Naive thymus-derived CD8-positive, alpha-beta T cell (primary cell): ENCODE results near the gene DSCAM. TPM values are rescaled to one million over a fixed set of nuclear protein-coding genes. Genes with fewer than 3 reads are reported as not detected.

Experiments used
- ATAC-seq, 2 donors: fragments of 150-1000 bp; cut with Tn5 transposase in 1 of 2; sonication (Bioruptor Pico), chemical (Tn5 transposase) in 1 of 2; 1 replicate in 1 of 2; 2 replicates in 1 of 2; pipeline ENCODE4 v1.10.0; 2021; ENCODE audit warnings: mild to moderate bottlenecking in 2 of 2, moderate library complexity in 2 of 2
- POLR2A ChIA-PET: fragments of 350-600 bp; sonication (Branson Sonifier 250); formaldehyde crosslinking; loops from one replicate; lab custom pipeline; 2021; ENCODE audit warnings: antibody characterized with exemption; lab: Charles Lee
- DNase-seq, 10 donors: peaks; one replicate each; pipeline versions ENCODE4 v3.0.0 to v3.0.0-alpha.2; 2020 to 2022
- H3K27ac Mint-ChIP-seq, 10 donors: one replicate each; pipeline ENCODE4 v1.8.0; 2020 to 2022; ENCODE audit warnings: mild to moderate bottlenecking in 10 of 10, mixed read lengths in 10 of 10, moderate library complexity in 4 of 10, inconsistent platforms in 1 of 10
- H3K27me3 Mint-ChIP-seq, 5 donors: one replicate each; pipeline ENCODE4 v1.8.0; 2021 to 2022; ENCODE audit warnings: mixed read lengths in 5 of 5
- H3K36me3 Mint-ChIP-seq, 3 donors: one replicate each; pipeline ENCODE4 v1.8.0; 2020 to 2022; ENCODE audit warnings: mixed read lengths in 3 of 3, mild to moderate bottlenecking in 2 of 3, inconsistent platforms in 1 of 3
- H3K4me1 Mint-ChIP-seq, 4 donors: one replicate each; pipeline ENCODE4 v1.8.0; 2021 to 2022; ENCODE audit warnings: mixed read lengths in 4 of 4
- H3K4me3 Mint-ChIP-seq, 10 donors: one replicate each; pipeline ENCODE4 v1.8.0; 2020 to 2022; ENCODE audit warnings: mild to moderate bottlenecking in 10 of 10, mixed read lengths in 10 of 10, moderate library complexity in 6 of 10, inconsistent platforms in 1 of 10
- H3K9me3 Mint-ChIP-seq, 9 donors: one replicate each; pipeline ENCODE4 v1.8.0; 2020 to 2022; ENCODE audit warnings: mixed read lengths in 9 of 9, mild to moderate bottlenecking in 3 of 9, inconsistent platforms in 1 of 9, moderate library complexity in 1 of 9
- polyA plus RNA-seq, 3 donors: library from polyadenylated mRNA; unstranded; fragments of 300-500 nt; fragmentation: Illumina TruSeq; gene quantifications; one replicate each; pipeline ENCODE4 v1.2.3, GENCODE V29; 2021
- total RNA-seq, 8 experiments: library from RNA in 2 of 8; stranded (reverse) in 2 of 8; gene quantifications; one replicate each; pipeline ENCODE4 v1.2.3 and lab custom pipeline; 2021 to 2026

Gene DSCAM
- total and polyA plus RNA-seq, 5 experiments from 2014 or later = not detected

DNA sequence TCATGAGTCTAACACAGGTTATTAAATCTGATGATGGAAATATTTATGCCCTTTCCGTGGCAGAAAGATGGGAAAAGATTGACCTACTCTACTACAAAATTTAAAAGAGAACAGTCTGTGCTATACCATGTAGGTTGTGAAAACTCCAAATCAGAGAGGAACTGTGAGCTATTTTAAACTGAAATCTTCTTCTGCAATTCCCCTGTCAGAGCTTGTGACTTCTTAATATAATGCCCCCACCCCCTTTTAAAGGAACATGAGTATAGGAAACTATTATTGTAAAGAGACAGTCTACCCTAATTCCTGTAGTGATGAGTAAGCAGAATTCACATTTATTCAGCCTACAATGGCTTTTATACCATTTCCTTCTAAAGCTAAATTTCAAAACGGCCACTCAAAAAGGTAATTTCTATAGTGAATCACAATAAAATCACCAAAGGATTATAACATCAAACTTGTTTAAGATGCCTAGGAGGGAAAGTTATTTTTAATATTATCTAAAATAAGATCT, 11.7 kb downstream of the DSCAM start:
- Mint-ChIP-seq H3K4me3 (no peak overlapping the region), H3K36me3 (no peaks in the 10 kb centered on the region), H3K27ac (no peak overlapping the region), H3K4me1 (no peaks in the 10 kb centered on the region), H3K27me3 (peaks cover 8 to 27% (median 19%) of the 10 kb centered on the region in 5 donors), H3K9me3 (peaks cover 0 to 4% (median 0%) of the 10 kb centered on the region in 9 donors)
- POLR2A ChIA-PET = no interaction called here
- no peak for ATAC-seq
- DNase-seq = no peak

DNA sequence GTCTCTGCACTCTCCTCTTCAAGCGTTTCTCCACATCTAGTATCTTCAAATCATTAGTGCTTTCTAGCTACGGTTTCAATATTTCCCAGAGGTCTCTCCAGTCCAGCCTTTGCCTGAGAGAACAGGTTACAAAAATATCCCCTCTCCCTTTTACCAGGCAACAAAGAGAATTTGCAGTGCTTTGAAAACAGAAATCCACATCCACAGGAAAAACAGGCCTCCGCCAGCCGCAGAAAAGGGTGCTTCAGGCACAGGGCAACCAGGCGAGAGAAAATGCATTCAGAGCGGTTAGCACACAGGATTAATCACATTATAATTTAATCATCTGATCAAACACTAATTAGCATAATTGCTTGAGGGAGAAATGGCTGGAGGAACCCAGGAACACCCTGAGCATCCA, 13.8 kb downstream of the DSCAM start:
- POLR2A ChIA-PET = no interaction called here
- H3K9me3 Mint-ChIP-seq = peaks cover 0 to 5% (median 0%) of the 10 kb centered on the region in 9 donors

DNA sequence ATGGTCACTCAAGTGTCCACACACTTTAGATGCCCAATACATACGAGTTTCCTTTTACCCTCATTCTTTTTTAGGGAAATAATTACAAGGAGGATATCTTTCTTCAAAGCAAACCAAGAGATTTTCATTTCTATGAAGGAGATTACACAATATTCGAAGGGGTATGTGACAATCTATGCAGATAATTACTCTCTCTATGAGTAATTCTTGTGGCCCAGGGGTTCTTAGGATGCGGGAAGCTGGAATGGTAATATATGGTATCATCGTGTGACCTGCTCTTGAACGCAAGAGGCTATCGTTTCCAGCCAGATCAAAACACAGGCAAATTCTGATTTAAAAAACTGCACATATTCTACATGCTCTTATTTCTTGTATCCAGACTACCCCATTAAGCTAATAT, 14.6 kb downstream of the DSCAM start:
- H3K4me3 Mint-ChIP-seq = no peak overlapping the region
- DNase-seq (no peak), ATAC-seq (no peak)
- no peak overlapping the region for H3K27ac Mint-ChIP-seq
- no peaks in the 10 kb centered on the region for H3K4me1 Mint-ChIP-seq
- peaks cover 7 to 32% (median 12%) of the 10 kb centered on the region in 5 donors for H3K27me3 Mint-ChIP-seq
- POLR2A ChIA-PET = no interaction called here
- peaks cover 0 to 5% (median 0%) of the 10 kb centered on the region in 9 donors for H3K9me3 Mint-ChIP-seq
- H3K36me3 Mint-ChIP-seq = no peaks in the 10 kb centered on the region

More for the DNA sequence above, 13.8 kb downstream of the DSCAM start:
- Mint-ChIP-seq H3K4me3 (no peak overlapping the region), H3K27me3 (peaks cover 7 to 25% (median 15%) of the 10 kb centered on the region in 5 donors), H3K4me1 (no peaks in the 10 kb centered on the region), H3K27ac (peak overlapping the region in 1 of 10 donors; percentile 8), H3K36me3 (no peaks in the 10 kb centered on the region)
- no peak for DNase-seq
- ATAC-seq = no peak

DNA sequence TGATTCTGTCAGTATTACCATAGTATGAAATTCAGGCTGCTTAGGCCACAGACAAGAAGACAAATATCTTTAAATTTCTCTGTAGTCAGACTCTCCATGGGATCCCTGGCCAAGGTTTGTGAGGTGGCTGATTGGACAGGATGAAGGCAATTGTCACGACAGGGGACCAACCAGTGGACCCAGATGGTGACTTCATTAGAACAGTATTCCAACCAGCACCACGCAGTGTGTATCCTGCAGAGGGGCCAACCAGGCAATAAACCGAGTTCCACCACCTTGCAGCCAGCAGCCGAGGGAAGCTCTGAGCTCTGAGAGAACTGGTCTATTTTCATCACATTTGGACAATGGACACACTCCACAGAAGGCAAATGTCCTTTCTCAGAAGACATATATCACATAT, 16.1 kb downstream of the DSCAM start:
- Mint-ChIP-seq H3K4me1 (no peaks in the 10 kb centered on the region), H3K27me3 (peaks cover 4 to 33% (median 12%) of the 10 kb centered on the region in 5 donors), H3K9me3 (peaks cover 0 to 13% (median 0%) of the 10 kb centered on the region in 9 donors), H3K36me3 (no peaks in the 10 kb centered on the region), H3K27ac (no peak overlapping the region), H3K4me3 (no peak overlapping the region)
- no peak for DNase-seq
- ATAC-seq = no peak
- POLR2A ChIA-PET = no interaction called here

DNA sequence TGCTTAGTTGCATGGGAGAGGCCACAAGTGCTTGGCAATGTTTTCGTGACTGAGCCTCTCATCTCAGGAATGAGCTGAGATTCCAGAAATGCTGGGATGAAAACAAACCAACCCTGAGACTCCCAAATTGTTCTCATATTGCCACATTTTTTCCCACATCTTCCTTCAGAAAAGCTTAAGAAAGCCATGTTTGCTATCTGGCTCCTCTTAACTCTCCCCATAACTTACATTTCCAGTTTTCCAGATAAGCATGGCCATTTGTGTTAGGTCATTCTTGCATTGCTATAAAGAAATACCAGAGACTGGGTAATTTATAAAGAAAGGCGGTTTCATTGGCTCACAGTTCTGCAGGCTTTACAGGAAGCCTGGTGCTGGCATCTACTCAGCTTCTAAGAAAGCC, 17.2 kb downstream of the DSCAM start:
- POLR2A ChIA-PET = no interaction called here
- H3K4me1 Mint-ChIP-seq = no peaks in the 10 kb centered on the region
- DNase-seq = no peak
- H3K9me3 Mint-ChIP-seq = peaks cover 0 to 16% (median 0%) of the 10 kb centered on the region in 9 donors
- no peak for ATAC-seq
- no peak overlapping the region for H3K27ac Mint-ChIP-seq
- no peak overlapping the region for H3K4me3 Mint-ChIP-seq
- H3K36me3 Mint-ChIP-seq = no peaks in the 10 kb centered on the region
- peaks cover 4 to 36% (median 12%) of the 10 kb centered on the region in 5 donors for H3K27me3 Mint-ChIP-seq

DNA sequence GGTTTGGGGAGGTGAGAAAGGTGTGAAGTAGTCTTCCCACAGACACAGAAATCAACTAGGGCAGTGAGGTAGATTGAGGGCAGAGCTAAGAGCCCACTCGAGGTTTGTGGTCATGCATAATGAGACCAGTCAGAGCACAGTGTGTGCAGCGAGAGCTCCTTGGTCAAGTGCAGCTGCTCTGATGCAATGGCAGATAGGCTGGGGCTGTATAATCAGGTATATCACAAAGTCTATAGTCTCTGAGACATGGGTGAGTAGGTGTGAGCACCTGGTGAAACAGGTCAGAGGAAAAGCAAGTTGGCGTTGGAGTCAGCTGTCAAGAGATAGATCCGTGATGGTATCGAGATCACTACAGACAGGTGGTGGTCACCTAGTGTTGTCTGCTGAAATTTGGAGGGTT, 17.6 kb downstream of the DSCAM start:
- Mint-ChIP-seq H3K36me3 (no peaks in the 10 kb centered on the region), H3K27ac (peak overlapping the region in 1 of 10 donors; percentile 84), H3K27me3 (peaks cover 4 to 36% (median 14%) of the 10 kb centered on the region in 5 donors), H3K4me1 (no peaks in the 10 kb centered on the region), H3K4me3 (no peak overlapping the region), H3K9me3 (peaks cover 0 to 16% (median 0%) of the 10 kb centered on the region in 9 donors)
- DNase-seq (no peak), ATAC-seq (no peak)
- POLR2A ChIA-PET = no interaction called here

DNA sequence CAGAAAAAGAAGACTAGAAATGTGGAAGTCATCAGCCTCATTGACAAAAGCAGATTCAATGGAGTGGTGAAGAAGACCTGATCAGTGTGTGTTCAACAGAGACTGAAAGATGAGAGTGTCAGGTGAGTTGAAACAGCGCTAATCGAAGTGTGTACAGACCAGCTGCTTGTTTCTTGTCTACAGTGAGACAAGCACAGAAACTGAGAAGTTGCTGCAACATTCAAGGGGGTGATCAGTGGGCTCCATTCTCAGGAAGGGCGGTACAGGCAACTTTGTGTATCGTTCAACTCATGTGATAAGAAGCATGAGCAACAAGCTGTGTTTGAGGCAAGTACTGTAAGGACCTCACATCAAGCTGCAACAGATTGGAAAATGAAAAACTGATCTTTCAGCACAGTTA, 19.4 kb downstream of the DSCAM start:
- H3K36me3 Mint-ChIP-seq = no peaks in the 10 kb centered on the region
- no peak overlapping the region for H3K27ac Mint-ChIP-seq
- DNase-seq (no peak), ATAC-seq (no peak)
- H3K27me3 Mint-ChIP-seq = peaks cover 4 to 36% (median 14%) of the 10 kb centered on the region in 5 donors
- H3K9me3 Mint-ChIP-seq = peaks cover 0 to 16% (median 1%) of the 10 kb centered on the region in 9 donors
- POLR2A ChIA-PET = no interaction called here
- no peak overlapping the region for H3K4me3 Mint-ChIP-seq
- no peaks in the 10 kb centered on the region for H3K4me1 Mint-ChIP-seq

DNA sequence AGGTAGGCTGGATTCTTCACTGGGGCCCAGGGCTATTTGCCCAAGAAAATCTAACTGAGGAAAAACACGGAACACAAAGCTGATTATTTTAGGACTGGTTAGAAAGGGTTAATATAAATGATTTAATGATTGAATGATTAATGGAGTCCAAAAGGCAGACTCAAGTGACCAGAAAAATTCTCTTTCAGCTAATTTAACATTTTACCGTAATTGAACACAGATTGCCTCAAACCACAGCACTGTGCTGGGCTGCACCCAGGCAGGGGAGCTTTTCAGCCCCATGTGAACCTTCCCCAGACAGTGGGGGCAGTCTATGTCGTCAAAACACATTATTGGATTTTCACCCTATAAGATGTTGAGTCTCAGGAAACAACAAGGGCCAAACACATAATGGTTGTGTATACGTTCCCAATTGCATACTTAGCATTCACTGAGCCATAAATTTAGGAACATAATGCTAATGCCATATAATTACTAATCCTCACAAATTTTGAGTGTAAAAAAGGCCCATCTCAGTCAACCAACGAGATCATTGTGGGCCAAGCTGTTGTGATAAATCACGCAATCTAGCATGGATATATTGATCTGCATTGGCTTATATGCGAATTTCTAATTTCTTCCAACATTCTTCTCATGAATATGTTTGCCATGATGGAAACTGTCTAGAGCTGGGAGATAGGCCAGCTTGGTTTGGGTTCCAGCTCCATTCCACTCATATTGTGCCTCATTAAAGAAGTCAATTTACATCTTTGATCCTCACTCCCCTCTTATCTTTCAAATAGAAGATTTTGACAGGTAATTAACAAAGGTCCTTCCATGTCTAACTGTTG, 27.7 kb downstream of the DSCAM start:
- Mint-ChIP-seq H3K9me3 (peaks cover 0 to 11% (median 3%) of the 10 kb centered on the region in 9 donors), H3K4me1 (no peaks in the 10 kb centered on the region), H3K36me3 (peaks cover 0 to 4% (median 0%) of the 10 kb centered on the region in 3 donors), H3K4me3 (no peak overlapping the region), H3K27me3 (peaks cover 0 to 7% (median 2%) of the 10 kb centered on the region in 5 donors), H3K27ac (no peak overlapping the region)
- DNase-seq (no peak), ATAC-seq (no peak)
- POLR2A ChIA-PET = no interaction called here

DNA sequence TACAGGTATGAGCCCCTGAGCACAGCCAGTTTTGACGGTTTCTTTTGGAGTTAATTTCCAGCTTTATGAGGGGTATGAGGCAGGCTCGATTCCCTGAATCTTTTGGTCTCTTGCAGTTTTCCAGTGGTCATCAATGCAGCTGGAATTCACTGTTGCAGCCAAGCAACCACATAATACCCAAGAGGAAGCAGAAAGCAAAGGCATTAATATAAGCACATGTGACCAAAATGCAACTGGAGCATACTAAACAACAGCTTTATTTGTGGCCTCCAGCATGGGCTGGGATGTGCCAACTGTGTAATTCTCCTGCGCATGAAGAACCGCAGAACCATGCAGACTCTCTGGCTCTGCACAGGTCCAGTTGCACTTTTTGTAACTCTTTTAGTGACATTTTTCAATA, 33.0 kb downstream of the DSCAM start:
- DNase-seq (no peak), ATAC-seq (no peak)
- Mint-ChIP-seq H3K36me3 (no peaks in the 10 kb centered on the region), H3K27me3 (peaks cover 0 to 15% (median 5%) of the 10 kb centered on the region in 5 donors), H3K4me1 (no peaks in the 10 kb centered on the region), H3K27ac (no peak overlapping the region), H3K9me3 (peaks cover 0 to 4% (median 0%) of the 10 kb centered on the region in 9 donors), H3K4me3 (no peak overlapping the region)
- POLR2A ChIA-PET = no interaction called here

DNA sequence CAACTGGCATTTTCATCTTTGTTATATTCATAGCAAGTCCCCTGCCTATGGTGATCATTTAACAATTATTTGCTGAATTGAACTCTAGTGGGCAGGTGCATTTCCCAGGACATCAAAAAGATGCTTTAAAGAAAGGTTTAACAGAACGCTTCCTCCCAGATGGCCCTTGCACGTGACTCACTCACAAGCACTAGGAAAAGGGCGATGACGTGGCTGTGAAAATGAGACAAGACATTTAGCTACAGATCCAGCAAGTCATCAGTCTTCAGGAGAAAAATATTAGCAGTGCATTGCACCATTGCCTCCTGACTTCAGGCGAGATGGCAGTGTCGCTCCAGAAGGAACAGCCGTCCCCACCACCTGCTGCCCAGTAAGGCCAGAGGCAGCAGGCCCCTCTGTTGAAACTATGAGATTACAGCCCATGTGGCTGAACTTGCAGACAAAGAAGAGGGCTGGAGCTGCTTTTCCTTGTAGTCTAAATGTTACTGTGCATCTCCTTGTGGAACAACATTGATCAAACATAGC, 37.2 kb downstream of the DSCAM start:
- H3K27me3 Mint-ChIP-seq = peaks cover 0 to 26% (median 6%) of the 10 kb centered on the region in 5 donors
- DNase-seq = no peak
- no peaks in the 10 kb centered on the region for H3K36me3 Mint-ChIP-seq
- ATAC-seq = no peak
- H3K9me3 Mint-ChIP-seq = peaks cover 0 to 18% (median 2%) of the 10 kb centered on the region in 9 donors
- POLR2A ChIA-PET = no interaction called here
- H3K4me1 Mint-ChIP-seq = no peaks in the 10 kb centered on the region
- H3K4me3 Mint-ChIP-seq = no peak overlapping the region
- H3K27ac Mint-ChIP-seq = no peak overlapping the region

DNA sequence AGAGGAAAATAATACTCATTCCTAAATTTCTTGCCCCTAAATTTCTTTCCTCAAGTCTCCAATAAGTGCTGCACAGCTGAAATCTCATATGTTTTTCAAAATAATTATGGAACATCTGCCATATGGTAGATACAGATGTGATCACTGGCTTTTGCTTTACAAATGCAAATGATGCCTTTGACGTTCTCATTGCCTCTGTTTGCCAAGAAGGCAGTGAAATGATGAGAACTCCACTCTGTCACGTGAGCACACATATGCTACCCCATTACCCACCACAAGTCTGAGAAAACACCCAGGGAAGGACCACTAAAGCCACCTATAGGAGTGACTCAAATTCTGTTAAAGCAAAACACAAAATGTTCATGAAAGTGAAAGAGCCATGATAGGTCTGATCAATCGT, 43.9 kb downstream of the DSCAM start:
- no peak for DNase-seq
- no peak overlapping the region for H3K4me3 Mint-ChIP-seq
- H3K27me3 Mint-ChIP-seq = peaks cover 0 to 25% (median 5%) of the 10 kb centered on the region in 5 donors
- no peak overlapping the region for H3K27ac Mint-ChIP-seq
- POLR2A ChIA-PET = no interaction called here
- H3K36me3 Mint-ChIP-seq = peaks cover 0 to 15% (median 0%) of the 10 kb centered on the region in 3 donors
- ATAC-seq = no peak
- no peaks in the 10 kb centered on the region for H3K4me1 Mint-ChIP-seq
- H3K9me3 Mint-ChIP-seq = peaks cover 4 to 50% (median 39%) of the 10 kb centered on the region in 9 donors

DNA sequence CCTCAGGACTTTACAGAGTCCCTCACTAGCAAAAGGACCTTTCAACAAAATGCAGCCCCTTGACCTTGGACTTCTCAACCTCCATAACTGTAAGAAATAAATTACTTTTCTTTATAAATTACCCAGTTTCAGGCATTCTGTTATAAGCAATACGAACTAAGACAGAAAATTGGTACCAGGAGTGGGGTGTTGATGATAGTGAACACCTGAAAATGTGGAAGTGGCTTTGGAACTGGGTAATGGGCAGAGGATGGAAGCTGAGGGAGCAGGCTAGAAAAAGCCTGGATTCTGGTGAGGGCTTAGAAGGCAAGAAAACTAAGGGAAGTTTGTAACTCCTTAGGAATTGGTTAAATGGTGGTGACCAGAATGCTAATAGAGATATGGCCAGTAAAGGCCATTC, 46.8 kb downstream of the DSCAM start:
- peaks cover 6 to 60% (median 39%) of the 10 kb centered on the region in 9 donors for H3K9me3 Mint-ChIP-seq

DNA sequence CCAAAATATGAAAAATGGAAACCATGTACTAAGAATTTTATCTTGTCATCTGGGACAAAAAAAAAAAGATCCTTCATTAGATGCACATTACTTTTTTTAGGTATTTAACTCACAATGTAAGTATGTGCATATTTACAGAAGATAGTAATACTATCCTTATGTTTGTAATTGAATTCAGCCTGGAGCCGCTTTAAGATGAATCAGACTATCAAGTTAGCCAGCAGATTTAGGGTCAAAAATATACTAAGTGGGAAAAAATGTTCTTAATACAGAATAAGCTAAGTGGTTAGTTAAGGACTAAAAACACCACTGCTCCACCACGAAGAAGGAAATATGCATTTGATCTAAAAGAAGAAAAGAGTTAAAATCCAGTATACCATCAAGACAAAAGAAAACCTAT, 49.1 kb downstream of the DSCAM start:
- H3K27me3 Mint-ChIP-seq = peaks cover 0 to 9% (median 0%) of the 10 kb centered on the region in 5 donors
- POLR2A ChIA-PET = no interaction called here
- no peak for DNase-seq
- no peak for ATAC-seq
- no peak overlapping the region for H3K4me3 Mint-ChIP-seq
- peaks cover 0 to 26% (median 0%) of the 10 kb centered on the region in 3 donors for H3K36me3 Mint-ChIP-seq
- peaks cover 6 to 51% (median 37%) of the 10 kb centered on the region in 9 donors for H3K9me3 Mint-ChIP-seq
- no peaks in the 10 kb centered on the region for H3K4me1 Mint-ChIP-seq
- no peak overlapping the region for H3K27ac Mint-ChIP-seq

More for the DNA sequence above, 46.8 kb downstream of the DSCAM start:
- no peak for ATAC-seq
- Mint-ChIP-seq H3K36me3 (peaks cover 0 to 23% (median 0%) of the 10 kb centered on the region in 3 donors), H3K27me3 (peaks cover 0 to 16% (median 4%) of the 10 kb centered on the region in 5 donors), H3K4me1 (no peaks in the 10 kb centered on the region), H3K27ac (no peak overlapping the region), H3K4me3 (no peak overlapping the region)
- no peak for DNase-seq
- POLR2A ChIA-PET = no interaction called here
